ENCODE measurements around the gene CFDP1.

DNA sequence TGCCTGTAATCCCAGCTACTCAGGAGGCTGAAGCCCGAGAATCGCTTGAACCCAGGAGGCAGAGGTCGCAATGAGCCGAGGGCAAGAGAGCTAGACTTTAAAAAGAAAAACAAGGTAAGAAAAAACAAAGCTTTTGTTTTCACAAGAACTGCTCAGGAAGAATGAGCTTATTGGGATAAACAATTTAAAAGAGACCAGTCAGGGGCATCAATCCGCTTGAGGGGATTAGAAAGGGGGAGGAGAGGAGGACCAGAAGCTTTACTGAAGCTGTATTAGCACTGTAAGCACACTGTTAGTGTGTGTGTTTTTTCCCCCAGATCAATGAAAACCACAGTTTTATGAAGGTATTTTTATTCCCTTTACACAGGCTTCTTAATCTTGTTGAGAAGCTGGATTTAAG lies 22.4 kb upstream of the CFDP1 start:
- TF ChIP-seq POLR2A (IDR thresholded peaks at IDR 0.05) = no peak
- TF ChIP-seq, protein P1, sequence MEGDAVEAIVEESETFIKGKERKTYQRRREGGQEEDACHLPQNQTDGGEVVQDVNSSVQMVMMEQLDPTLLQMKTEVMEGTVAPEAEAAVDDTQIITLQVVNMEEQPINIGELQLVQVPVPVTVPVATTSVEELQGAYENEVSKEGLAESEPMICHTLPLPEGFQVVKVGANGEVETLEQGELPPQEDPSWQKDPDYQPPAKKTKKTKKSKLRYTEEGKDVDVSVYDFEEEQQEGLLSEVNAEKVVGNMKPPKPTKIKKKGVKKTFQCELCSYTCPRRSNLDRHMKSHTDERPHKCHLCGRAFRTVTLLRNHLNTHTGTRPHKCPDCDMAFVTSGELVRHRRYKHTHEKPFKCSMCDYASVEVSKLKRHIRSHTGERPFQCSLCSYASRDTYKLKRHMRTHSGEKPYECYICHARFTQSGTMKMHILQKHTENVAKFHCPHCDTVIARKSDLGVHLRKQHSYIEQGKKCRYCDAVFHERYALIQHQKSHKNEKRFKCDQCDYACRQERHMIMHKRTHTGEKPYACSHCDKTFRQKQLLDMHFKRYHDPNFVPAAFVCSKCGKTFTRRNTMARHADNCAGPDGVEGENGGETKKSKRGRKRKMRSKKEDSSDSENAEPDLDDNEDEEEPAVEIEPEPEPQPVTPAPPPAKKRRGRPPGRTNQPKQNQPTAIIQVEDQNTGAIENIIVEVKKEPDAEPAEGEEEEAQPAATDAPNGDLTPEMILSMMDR (IDR thresholded peaks at IDR 0.05) = no peak

Data from heart left ventricle (tissue), 13 donors.